Nephron (organoid): ENCODE data around the gene MFSD6.
A peak's percentile ranks its signal among the peaks of the same experiment; 100 is the strongest.
"Not testable (repeated sequence)": the region's sequence is repeated elsewhere in the genome, so short reads cannot be mapped to it uniquely, and the experiment has no call there.

Experiments
- H3K27ac Mint-ChIP-seq, 3 experiments: 2 replicates each; pipeline ENCODE4 v1.8.0; 2020; ENCODE audit warnings: mixed read lengths in 3 of 3, mild to moderate bottlenecking in 2 of 3, moderate library complexity in 1 of 3
- H3K27me3 Mint-ChIP-seq: 2 replicates; pipeline ENCODE4 v1.8.0; 2021; ENCODE audit warnings: low read depth, mild to moderate bottlenecking, moderate library complexity, mixed read lengths
- H3K36me3 Mint-ChIP-seq: 2 replicates; pipeline ENCODE4 v1.8.0; 2020; ENCODE audit warnings: low read depth, mixed read lengths
- H3K4me1 Mint-ChIP-seq: 2 replicates; pipeline ENCODE4 v1.8.0; 2020; ENCODE audit warnings: mixed read lengths
- H3K4me3 Mint-ChIP-seq, 3 experiments: 2 replicates each; pipeline ENCODE4 v1.8.0; 2020; ENCODE audit warnings: mild to moderate bottlenecking in 3 of 3, mixed read lengths in 3 of 3, moderate library complexity in 2 of 3
- H3K9me3 Mint-ChIP-seq: 2 replicates; pipeline ENCODE4 v1.8.0; 2020; ENCODE audit warnings: mixed read lengths
- TF ChIP-seq, protein P1 (sequence below), 3 experiments: fragments of 200-600 bp; sonication (generic); IDR thresholded peaks; one replicate each; pipeline ENCODE4 v1.5.0; 2021; ENCODE audit warnings: antibody characterized with exemption in 3 of 3; ENCODE audit not compliant: unreplicated experiment in 3 of 3

MFSD6 gene

DNA sequence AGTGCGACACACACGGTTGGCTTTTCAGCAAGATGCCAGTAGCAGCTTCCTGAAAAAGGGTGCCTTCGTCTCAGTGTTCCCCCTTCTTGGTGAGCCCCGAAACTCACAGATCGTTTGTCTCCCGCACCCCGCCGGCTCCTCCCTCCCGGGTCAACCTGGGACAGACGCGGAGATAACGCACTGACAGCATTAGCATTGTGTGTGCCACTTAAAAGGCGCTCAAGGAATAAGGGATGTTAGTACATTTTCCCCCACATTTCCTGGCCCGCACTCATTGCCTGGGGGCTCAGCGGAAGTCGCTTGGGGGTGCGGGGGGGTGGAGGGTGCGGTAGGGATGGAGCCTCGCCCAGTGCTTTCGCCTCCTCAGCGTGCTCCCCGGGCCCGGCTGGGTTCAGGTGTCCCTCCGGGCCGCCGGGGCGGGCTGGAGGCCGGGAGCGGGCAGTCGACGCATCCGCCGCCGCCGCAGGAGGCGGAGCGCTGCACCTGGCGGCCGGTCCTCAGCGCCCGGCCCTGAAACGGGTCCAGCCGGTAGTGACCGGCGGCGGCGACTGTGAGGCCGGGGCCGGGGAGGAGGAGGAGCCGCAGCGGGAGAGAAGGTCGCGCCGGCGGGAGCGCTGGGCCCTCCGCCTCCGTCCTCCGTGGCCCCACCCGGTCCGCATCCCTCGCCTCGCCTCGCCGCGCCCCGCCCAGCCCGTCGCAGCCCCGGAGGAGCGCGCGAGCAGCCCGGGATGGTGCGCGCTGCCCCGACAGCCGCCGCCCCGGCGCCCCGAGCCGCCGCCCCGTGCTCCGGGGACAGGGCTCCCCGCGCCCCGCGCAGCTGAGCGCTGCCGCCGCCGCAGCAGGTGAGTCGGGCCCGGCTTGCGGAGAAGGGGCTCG, at the start of gene MFSD6:
Gene MFSD6, plus strand, starts transcription at position 694 of the 876 bp plus-strand sequence. CDS start 27,675 bp downstream, outside the sequence.
- H3K27ac Mint-ChIP-seq: peak within 1 kb of the TSS in 2 of 3 experiments; percentile 16 to 31
- H3K27me3 Mint-ChIP-seq: peaks cover 35% of the 10 kb centered on the region
- no peaks in the 10 kb centered on the region for H3K36me3 Mint-ChIP-seq
- H3K4me1 Mint-ChIP-seq: no peaks in the 10 kb centered on the region
- TF ChIP-seq, protein P1, sequence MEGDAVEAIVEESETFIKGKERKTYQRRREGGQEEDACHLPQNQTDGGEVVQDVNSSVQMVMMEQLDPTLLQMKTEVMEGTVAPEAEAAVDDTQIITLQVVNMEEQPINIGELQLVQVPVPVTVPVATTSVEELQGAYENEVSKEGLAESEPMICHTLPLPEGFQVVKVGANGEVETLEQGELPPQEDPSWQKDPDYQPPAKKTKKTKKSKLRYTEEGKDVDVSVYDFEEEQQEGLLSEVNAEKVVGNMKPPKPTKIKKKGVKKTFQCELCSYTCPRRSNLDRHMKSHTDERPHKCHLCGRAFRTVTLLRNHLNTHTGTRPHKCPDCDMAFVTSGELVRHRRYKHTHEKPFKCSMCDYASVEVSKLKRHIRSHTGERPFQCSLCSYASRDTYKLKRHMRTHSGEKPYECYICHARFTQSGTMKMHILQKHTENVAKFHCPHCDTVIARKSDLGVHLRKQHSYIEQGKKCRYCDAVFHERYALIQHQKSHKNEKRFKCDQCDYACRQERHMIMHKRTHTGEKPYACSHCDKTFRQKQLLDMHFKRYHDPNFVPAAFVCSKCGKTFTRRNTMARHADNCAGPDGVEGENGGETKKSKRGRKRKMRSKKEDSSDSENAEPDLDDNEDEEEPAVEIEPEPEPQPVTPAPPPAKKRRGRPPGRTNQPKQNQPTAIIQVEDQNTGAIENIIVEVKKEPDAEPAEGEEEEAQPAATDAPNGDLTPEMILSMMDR (IDR thresholded peaks at IDR 0.05; ENCODE audit: unreplicated experiment in 3 of 3): no peak
- H3K9me3 Mint-ChIP-seq: no peaks in the 10 kb centered on the region
- H3K4me3 Mint-ChIP-seq: peak within 1 kb of the TSS; percentile 79 to 90 (median 88)

DNA sequence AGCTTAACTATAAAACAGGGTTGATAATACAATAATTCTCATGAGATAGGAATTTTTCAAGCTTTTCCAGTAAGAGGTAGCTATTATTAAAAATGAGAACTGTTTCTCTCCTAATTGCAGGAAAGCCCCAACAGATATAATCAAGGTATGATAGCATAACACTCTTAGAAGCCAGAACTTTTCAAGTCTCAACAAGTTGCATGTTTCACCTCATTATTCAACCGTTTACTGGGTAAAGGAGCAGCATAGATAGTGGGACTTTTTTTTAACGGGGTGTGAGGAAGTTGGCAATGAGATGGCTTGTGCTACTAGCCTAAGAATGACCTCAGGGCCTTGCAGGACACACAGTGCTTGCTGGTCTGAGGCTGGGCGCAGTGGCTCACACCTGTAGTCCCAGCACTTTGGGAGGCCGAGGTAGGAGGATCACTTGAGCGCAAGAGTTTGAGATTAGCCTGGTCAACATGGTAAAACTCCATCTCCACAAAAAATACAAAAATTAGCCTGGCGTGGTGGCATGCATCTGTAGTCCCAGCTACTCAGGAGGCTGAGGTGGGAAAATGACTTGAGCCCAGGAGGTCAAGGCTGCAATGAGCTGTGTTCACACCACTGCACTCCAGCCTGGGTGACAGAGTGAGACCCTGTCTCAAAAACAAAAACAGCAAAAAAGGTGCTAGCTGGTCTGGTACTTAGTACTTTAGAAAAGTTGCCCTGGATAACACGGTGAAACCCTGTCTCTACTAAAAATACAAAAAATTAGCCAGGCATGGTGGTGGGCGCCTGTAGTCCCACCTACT, 49.3 kb upstream of the MFSD6 start:
- H3K4me3 Mint-ChIP-seq, H3K27ac Mint-ChIP-seq, H3K27me3 Mint-ChIP-seq: not testable (repeated sequence)

DNA sequence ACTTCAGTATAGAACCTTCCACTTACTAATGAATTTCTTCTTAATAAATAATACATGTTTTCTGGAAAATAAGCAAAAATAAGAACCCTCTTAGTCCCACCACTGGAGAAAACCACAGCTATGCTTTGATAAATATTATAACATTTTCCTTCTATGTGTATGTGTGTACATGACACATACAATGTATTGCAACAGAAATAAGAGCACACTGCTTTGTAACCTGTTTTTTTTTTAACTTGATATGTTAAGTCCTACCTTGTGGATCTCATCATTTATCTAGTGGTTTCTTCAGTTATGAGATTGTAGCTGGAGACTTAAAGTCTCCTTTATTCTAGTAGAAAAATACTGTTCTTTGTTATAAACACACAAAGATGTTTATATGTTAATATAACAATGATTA, 47.6 kb upstream of the MFSD6 start:
- Mint-ChIP-seq H3K27me3 (no peaks in the 10 kb centered on the region), H3K4me1 (peaks cover 22% of the 10 kb centered on the region), H3K4me3 (no peak overlapping the region), H3K9me3 (no peaks in the 10 kb centered on the region), H3K27ac (no peak overlapping the region), H3K36me3 (peaks cover 4% of the 10 kb centered on the region)
- TF ChIP-seq, protein P1 (IDR thresholded peaks at IDR 0.05; ENCODE audit: unreplicated experiment in 3 of 3): no peak

More for the DNA sequence above, 49.3 kb upstream of the MFSD6 start:
- not testable (repeated sequence) for H3K9me3 Mint-ChIP-seq, H3K36me3 Mint-ChIP-seq
- peaks cover 28% of the 10 kb centered on the region for H3K4me1 Mint-ChIP-seq

DNA sequence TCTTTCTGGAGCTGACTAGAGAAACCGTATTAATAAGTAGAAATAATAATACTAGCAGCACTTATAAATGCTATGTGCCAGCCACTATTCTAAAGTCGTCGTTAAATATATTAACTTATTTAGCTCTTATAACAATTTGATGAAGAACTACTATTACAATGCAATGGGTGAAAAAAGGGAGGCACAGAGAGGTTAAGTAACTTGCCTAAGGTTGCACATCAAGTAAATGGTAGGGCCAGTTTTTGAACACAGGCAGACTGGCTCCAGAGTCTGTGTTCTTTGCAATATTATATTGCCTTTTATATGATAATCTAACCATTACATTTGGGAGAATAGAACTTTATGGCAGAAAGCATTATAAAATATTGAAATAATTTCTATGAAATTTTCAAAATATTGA, 47.2 kb upstream of the MFSD6 start:
- Mint-ChIP-seq H3K4me1 (peaks cover 22% of the 10 kb centered on the region), H3K27ac (no peak overlapping the region), H3K4me3 (no peak overlapping the region), H3K36me3 (peaks cover 4% of the 10 kb centered on the region), H3K27me3 (no peaks in the 10 kb centered on the region), H3K9me3 (no peaks in the 10 kb centered on the region)
- TF ChIP-seq, protein P1 (IDR thresholded peaks at IDR 0.05; ENCODE audit: unreplicated experiment in 3 of 3): no peak

DNA sequence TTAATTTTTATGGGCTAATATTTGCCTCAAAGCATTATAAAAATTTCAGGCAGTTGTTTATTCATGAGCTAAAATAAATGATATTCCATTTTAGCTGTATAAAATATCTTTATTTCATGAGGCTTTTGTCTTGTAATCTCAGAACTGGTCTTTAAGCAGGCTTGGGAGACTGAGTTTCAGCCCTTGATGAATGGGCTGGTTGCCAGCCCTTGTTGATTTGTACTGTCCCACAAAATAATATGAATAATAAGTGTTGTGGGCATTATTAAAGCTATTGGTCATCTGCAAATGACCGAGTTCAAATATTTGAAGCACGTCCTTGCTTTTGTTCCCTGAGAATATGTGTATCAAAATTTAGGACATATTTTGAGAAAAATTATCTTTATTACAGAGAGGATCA, 46.6 kb upstream of the MFSD6 start:
- H3K36me3 Mint-ChIP-seq: peaks cover 4% of the 10 kb centered on the region
- H3K9me3 Mint-ChIP-seq: no peaks in the 10 kb centered on the region
- H3K4me3 Mint-ChIP-seq: no peak overlapping the region
- H3K27ac Mint-ChIP-seq: no peak overlapping the region
- TF ChIP-seq, protein P1 (IDR thresholded peaks at IDR 0.05; ENCODE audit: unreplicated experiment in 3 of 3): no peak
- no peaks in the 10 kb centered on the region for H3K27me3 Mint-ChIP-seq
- H3K4me1 Mint-ChIP-seq: peaks cover 18% of the 10 kb centered on the region

DNA sequence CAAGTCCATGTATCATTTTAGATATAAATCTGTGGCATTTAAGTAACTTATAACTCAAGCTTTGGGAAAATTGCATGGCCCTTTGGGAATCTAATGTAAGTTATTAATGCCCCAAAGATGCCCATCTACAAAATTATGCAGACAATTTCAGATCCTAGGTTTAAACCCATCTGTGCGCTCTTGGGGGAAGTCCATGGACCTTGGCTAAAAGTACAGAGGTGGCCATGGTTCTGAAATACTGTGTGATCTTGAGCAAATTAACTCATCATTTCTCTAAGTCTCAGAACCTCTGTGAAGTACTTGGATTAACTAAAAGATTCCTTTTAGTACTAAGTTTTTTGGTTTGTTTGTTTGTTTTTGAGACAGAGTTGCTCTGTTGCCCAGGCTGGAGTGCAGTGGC, 45.3 kb upstream of the MFSD6 start:
- H3K27ac Mint-ChIP-seq: no peak overlapping the region
- H3K9me3 Mint-ChIP-seq: no peaks in the 10 kb centered on the region
- peaks cover 13% of the 10 kb centered on the region for H3K4me1 Mint-ChIP-seq
- H3K27me3 Mint-ChIP-seq: no peaks in the 10 kb centered on the region
- H3K4me3 Mint-ChIP-seq: no peak overlapping the region
- TF ChIP-seq, protein P1 (IDR thresholded peaks at IDR 0.05; ENCODE audit: unreplicated experiment in 3 of 3): no peak
- peaks cover 5% of the 10 kb centered on the region for H3K36me3 Mint-ChIP-seq
